Bone marrow (tissue), 2 donors: Measurements from ENCODE around the gene LLGL2.

Experiments
- DNase-seq, 2 donors: peaks; one replicate each; lab custom pipeline; 2025; lab: John Stamatoyannopoulos, UW

LLGL2 gene

DNA sequence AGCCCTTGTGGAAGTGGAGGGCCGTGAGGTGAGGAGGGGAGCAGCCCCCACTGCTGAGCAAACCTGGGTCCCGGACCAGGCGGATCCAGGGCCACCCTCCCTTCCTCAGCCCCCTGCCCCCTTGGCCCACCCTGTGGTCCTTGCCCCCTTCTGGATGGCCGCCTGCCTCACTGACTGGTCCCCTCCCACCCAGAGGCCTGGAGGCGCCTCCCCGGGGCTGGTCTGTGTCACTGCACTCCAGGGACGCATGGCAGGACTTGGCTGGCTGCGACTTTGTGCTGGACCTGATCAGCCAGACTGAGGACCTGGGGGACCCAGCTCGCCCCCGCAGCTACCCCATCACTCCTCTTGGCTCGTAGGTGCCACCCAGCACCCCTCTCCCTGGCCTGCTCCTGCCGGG, 88.5 kb downstream of the LLGL2 start:
- DNase-seq, result no peak

DNA sequence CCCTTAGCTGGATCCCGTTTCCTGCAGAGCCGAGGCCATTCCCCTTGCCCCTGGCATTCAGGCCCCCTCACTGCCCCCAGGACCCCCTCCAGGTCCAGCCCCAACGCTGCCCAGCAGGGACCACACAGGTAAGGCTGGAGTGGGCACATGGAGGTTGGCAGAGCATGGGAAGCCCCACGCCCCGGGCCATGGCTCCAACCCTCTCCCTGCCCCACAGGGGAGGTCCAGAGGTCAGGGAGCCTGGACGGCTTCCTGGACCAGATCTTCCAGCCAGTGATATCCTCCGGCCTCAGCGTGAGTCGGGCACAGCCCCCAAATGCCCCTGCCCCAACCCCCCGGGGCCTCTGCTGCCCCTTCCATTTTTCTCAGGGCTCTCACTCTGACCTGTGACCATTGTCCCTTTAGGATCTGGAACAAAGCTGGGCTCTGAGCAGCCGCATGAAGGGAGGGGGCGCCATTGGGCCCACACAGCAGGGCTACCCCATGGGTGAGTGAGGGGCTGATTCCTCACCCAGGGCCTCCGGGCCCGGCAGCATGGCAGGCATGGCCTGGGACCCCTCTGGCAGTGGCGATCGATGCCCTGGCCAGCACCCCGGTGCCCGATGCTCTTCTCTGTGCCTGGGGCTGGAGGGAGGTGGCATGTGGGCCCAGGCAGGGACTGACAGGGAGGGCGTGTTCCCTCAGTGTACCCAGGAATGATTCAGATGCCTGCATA, 89.2 kb downstream of the LLGL2 start:
- DNase-seq, result no peak

DNA sequence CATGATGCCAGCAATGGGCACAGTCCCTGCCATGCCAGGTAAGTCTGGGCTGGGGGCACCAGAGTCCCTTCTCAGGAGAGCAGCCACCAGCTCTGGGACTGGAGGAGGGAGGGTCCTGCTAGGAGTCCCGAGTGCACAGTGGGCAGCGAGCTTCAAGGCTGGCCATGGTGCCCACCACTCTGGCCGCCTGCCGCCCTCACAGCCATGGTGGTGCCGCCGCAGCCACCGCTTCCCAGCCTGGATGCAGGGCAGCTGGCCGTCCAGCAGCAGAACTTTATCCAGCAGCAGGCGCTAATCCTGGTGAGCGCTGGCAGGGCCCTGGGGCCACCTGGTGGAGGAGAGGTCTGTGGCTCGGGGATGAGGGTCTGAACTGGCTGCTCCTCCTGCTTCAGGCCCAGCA, 89.8 kb downstream of the LLGL2 start:
- DNase-seq, result no peak

DNA sequence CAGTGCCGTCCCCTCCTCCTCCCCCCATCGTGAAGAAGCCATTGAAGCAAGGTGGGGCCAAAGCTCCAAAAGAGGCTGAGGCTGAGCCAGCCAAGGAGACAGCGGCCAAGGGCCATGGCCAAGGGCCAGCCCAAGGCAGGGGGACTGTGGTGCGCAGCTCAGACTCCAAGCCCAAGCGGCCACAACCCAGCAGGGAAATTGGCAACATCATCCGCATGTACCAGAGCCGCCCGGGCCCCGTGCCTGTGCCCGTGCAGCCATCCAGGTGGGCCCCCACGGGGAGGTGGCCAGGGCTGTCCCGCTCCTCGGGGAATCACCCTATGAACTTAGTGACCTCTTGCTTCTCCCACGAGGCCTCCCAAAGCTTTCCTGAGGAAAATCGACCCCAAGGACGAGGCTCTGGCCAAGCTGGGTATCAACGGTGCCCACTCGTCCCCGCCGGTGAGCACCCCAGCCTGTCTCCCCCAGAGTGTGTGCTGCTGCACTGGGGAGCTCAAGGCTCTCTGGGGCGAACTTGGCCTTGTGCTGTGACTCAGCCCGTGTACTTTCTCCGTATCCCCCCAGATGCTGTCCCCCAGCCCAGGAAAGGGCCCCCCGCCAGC, 91.1 kb downstream of the LLGL2 start:
- DNase-seq, result no peak

DNA sequence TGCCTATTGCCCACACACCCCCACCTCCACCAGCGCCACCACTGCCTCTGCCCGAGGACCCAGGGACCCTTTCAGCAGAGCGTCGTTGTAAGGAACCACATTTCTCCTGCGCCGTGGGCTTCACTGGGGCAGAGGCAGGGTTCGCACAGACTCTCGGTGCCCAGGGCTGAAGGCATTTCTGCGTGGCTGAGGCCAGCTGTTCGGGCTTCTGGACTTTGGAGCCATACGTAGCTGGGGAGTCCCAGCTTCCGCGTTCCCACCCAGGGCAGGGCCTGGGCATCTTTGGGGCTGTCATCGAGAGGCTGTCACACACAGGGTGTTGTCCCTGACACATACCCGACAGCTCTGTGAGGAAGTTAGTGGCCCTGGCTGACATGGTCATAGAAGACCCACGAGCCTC, 91.7 kb downstream of the LLGL2 start:
- no peak for DNase-seq

DNA sequence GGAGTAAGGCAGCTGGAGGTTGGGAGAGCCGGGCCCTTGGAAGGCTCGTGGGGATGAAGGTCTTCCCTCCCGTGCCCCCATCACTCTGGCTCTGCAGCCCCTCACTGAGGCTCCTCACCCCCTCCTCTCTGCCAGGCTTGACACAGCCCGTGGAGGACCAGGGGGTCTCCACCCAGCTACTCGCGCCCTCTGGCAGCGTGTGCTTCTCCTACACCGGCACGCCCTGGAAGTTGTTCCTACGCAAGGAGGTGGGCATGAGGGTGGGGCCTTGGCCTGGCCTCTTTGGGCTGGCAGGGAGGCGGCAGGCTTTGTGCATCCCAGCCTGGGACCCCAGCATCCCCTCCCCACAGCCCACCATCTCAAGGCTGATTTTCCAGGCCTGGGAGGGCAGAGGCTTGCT, 92.2 kb downstream of the LLGL2 start:
- DNase-seq, result no peak

DNA sequence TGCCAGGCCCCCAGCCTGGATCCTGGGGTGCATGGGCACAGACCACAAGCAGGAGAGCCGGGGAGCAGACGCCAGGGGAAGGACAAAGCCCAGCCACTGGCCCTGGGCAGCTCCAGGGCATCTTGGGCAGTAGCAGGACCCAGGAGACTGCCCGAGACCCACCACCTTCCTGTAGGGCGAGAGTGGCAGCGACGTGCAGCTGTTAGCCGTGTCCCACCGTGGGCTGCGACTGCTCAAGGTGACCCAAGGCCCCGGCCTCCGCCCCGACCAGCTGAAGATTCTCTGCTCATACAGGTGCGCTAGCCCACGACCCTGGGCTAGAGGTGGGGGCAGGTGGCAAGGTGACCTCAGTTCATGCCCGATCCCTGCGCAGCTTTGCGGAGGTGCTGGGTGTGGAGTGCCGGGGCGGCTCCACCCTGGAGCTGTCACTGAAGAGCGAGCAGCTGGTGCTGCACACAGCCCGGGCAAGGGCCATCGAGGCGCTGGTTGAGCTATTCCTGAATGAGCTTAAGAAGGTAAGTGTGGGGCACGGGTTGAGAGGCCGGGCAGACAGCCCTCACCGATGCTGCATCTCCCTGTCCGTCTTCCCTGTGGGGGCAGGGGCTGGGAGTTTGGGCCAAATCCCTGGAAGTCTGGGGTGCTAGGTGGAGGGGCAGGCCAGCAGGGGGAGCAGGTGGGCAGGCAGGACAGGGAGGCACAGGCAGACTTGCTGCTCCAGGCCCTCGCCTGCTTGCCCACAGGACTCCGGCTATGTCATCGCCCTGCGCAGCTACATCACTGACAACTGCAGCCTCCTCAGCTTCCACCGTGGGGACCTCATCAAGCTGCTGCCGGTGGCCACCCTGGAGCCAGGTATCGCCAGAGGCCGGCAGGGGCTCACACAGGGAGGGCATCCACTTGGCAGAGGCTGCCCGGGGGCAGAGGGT, 94.3 kb downstream of the LLGL2 start:
- no peak for DNase-seq

DNA sequence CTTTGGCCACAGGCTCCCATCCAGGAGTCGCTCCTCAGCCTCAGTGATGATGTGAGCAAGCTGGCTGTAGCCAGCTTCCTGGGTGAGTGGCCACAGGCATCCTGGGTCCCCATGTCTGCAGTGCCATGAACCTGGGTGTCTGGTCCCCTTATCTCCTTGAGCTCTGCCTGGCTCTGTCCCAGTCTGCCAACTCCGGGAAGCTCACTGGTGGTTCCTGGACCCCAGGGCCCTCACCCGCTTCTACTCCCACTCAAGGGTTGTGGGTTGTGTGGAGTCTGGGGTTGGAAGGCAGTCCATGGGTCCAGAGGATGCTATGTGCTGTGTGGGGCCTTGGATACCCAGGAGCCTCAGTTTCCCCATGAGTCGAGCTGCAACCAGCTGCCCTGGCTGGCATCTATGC, 96.0 kb downstream of the LLGL2 start:
- no peak for DNase-seq

DNA sequence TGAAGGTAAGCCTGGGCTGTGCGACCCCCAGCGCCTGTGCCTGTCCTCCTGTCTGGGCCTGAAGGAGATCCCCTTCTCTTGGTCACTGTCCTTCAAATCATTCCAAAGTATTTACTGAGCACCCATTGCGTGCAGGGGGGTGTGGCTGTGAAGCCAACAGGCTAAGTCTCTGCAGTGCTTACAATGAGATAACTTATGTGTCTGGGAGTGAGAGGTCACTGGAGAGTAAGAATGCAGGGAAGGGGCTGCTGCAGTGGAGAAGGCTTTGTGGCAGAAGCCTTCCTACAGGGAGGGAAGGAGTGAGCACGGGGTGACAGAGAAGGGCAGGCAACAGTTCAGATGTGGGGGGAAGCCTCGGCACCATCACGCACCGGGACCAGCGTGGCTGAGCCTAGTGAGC, 96.6 kb downstream of the LLGL2 start:
- DNase-seq, result no peak

DNA sequence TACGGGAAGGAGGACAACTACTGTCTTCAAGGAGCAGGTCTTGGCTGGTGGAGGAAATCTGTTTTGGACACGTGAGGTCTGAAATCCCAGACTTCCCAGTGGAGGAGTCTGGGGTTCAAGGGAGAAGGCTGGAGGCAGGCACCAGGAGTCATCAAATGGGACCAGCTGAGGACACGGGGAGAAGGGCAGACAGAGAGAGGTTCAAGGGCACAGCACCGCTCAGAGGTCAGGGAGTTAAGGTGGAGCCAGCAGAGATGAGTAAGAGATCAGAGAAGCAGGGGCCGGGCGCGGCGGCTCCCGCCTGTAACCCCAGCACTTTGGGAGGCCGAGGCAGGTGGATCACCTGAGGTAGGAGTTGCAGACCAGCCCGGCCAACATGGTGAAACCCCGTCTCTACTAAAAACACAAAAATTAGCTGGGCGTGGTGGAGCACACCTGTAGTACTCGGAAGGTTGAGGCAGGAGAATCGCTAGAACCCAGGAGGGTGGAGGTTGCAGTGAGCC, 97.3 kb downstream of the LLGL2 start:
- DNase-seq, result no peak

DNA sequence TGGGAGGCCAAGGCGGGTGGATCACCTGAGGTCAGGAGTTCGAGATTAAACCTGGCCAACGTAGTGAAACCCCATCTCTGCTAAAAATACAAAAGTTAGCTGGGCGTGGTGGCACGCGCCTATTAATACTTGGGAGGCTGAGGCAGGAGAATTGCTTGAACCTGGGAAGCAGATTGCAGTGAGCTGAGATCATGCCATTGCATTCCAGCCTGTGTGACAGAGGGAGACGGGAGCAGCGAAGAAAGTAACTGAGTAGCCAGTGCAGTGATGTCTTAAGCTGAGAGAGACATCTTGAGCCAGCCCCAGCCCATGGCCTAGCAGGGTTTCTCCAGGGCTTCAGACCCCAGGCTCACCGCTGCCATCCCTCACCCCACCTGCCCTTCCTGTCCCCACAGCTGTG, 97.9 kb downstream of the LLGL2 start:
- DNase-seq, result no peak

DNA sequence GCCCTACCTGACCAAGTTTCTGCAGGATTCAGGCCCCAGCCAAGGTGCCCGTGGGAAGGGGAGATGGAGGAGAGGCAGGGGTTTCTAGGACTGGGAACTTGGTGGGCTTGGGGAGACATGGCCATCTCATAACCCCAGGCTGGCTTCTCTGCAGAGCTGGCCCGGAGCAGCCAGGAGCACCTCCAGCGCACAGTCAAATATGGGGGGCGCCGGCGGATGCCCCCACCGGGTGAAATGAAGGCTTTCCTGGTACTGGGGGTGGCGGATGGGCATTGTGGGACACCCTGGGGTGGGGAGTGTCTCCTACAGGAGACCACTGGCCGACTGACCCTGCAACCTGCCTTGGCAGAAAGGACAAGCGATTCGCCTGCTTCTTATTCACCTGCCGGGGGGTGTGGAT, 98.5 kb downstream of the LLGL2 start:
- DNase-seq, result no peak
